MM.1S (cell line): Measurements from ENCODE around the gene XXYLT1.

Experiments
- DNase-seq: peaks from one replicate; pipeline ENCODE4 v3.0.0-alpha.2; 2015
- H2AFZ ChIP-seq: fragments of 300-600 bp; sonication (generic); 2 replicates; pipeline ENCODE4 v1.6.0; 2016; ENCODE audit warnings: antibody characterized with exemption, low read length
- H3F3A ChIP-seq: fragments of 300-600 bp; sonication (generic); 2 replicates; pipeline ENCODE4 v1.6.1; 2016; ENCODE audit warnings: mild to moderate bottlenecking, antibody characterized with exemption, low read length, moderate library complexity, mixed read lengths; ENCODE audit not compliant: insufficient read depth
- H3K27ac ChIP-seq: fragments of 300-600 bp; sonication (generic); 2 replicates; pipeline ENCODE4 v1.5.1; 2016; ENCODE audit warnings: mild to moderate bottlenecking, low read length
- H3K27me3 ChIP-seq: fragments of 300-600 bp; sonication (generic); replicated peaks from 2 replicates; pipeline ENCODE4 v1.6.0; 2016; ENCODE audit warnings: low read length; ENCODE audit not compliant: insufficient read depth
- H3K36me3 ChIP-seq: fragments of 300-600 bp; sonication (generic); replicated peaks from 2 replicates; pipeline ENCODE4 v1.6.1; 2016; ENCODE audit warnings: mild to moderate bottlenecking, low read length, mixed read lengths; ENCODE audit not compliant: insufficient read depth
- H3K4me1 ChIP-seq: fragments of 300-600 bp; sonication (generic); 2 replicates; pipeline ENCODE4 v1.6.1; 2016; ENCODE audit warnings: low read length, mixed read lengths
- H3K4me2 ChIP-seq: fragments of 300-600 bp; sonication (generic); 2 replicates; pipeline ENCODE4 v1.6.0; 2016; ENCODE audit warnings: low read depth, low read length
- H3K4me3 ChIP-seq: fragments of 300-600 bp; sonication (generic); 2 replicates; pipeline ENCODE4 v1.5.1; 2016; ENCODE audit warnings: low read length, mixed read lengths
- H3K79me2 ChIP-seq: fragments of 300-600 bp; sonication (generic); 2 replicates; pipeline ENCODE4 v1.6.1; 2016; ENCODE audit warnings: mixed run types, low read length, mixed read lengths
- H3K9ac ChIP-seq: fragments of 300-600 bp; sonication (generic); 2 replicates; pipeline ENCODE4 v1.6.1; 2016; ENCODE audit warnings: low read length, mixed read lengths
- H3K9me2 ChIP-seq: fragments of 300-600 bp; sonication (generic); replicated peaks from 2 replicates; pipeline ENCODE4 v1.6.1; 2016; ENCODE audit warnings: mild to moderate bottlenecking, low read length, mixed read lengths; ENCODE audit not compliant: insufficient read depth
- H3K9me3 ChIP-seq: fragments of 300-600 bp; sonication (generic); replicated peaks from 2 replicates; pipeline ENCODE4 v1.6.1; 2016; ENCODE audit warnings: mild to moderate bottlenecking, low read length, mixed read lengths; ENCODE audit not compliant: insufficient read depth
- H4K20me1 ChIP-seq: fragments of 300-600 bp; sonication (generic); 2 replicates; pipeline ENCODE4 v1.6.1; 2016; ENCODE audit warnings: mild to moderate bottlenecking, low read length, moderate library complexity, mixed read lengths; ENCODE audit not compliant: insufficient read depth
- CTCF ChIP-seq: fragments of 300-600 bp; sonication (generic); IDR thresholded peaks from 2 replicates; pipeline ENCODE4 v1.5.1; 2016; ENCODE audit warnings: antibody characterized with exemption, low read length, mixed read lengths
- EZH2 ChIP-seq: fragments of 300-600 bp; sonication (generic); optimal IDR thresholded peaks from 2 replicates; pipeline ENCODE3; 2017; ENCODE audit warnings: low read depth, mild to moderate bottlenecking, antibody characterized with exemption, low read length, mixed read lengths
- EZH2phosphoT487 ChIP-seq: fragments of 300-600 bp; sonication (generic); IDR thresholded peaks from 2 replicates; pipeline ENCODE4 v1.6.1; 2018; ENCODE audit warnings: antibody characterized with exemption, low read length

XXYLT1 gene

DNA sequence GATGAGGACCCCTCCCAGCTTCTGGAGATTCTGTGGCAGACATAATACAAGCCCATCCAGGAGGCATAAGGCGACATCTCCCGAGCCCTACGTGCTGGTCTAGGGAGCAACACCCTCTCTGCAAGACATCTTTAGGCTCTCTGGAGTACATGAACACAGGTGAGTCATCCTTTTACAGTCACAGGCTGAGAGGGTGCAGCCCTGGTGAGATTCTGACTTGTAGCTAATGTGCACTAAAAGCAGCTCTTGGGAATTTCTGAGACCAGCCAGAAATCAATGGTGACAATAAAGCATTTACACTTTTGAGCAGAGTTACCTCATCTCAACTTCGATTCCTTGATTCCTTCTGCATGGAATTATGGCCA, 131.1 kb downstream of the XXYLT1 start:
- Histone ChIP-seq H3K4me1 (peaks cover 5% of the 10 kb centered on the region), H2AFZ (no peak overlapping the region), H4K20me1 (no peaks in the 10 kb centered on the region), H3K9ac (no peak overlapping the region), H3F3A (peaks cover 4% of the 10 kb centered on the region; the same call in 1 of the 2 replicates), H3K27me3 (no peaks in the 10 kb centered on the region), H3K4me2 (no peak overlapping the region), H3K4me3 (no peak overlapping the region), H3K27ac (no peak overlapping the region), H3K79me2 (no peaks in the 10 kb centered on the region), H3K9me2 (no peaks in the 10 kb centered on the region), H3K36me3 (no peaks in the 10 kb centered on the region), H3K9me3 (no peaks in the 10 kb centered on the region)
- DNase-seq = no peak
- TF ChIP-seq EZH2 = no peak
- no peak for TF ChIP-seq CTCF
- TF ChIP-seq EZH2phosphoT487 = no peak

DNA sequence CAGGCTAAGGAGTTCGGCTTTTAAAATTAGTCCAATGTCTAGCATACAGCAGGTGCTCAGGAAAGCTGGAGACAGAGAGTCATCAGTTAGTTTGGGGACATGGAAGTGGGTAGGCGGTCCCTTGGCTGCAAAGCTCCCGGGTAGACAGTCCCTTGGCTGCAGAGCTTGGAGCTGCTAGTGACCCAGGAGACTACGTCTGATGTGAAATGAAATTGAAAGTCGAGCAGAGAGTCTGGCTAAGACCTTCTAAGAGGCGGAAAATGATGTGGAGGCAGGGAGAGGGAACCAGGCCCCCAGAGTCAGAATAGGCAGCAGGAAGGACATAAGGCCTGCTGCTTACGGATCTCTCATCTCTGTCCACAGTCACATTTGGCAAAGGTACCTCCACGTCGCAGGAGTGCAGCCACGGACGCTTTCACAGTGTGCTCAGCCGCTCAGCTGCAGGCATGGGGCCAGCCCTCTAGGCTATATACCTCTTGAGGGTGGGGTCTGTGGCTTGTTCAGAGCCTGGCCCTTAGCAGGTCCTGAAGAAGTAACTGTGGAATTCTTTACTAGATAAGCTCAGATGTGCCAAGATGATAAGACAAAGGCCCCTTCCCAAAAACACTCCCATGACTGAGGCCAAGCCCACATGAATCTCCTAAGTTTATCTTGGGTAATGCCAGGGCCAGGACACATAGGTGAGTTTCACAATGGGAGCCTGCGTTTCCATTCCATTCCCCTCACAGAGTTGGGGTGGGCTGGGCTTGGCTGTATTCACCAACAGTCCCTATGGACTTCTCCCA, 131.7 kb downstream of the XXYLT1 start:
- TF ChIP-seq EZH2phosphoT487 (no peak), EZH2 (no peak), CTCF (no peak)
- H3K4me1 ChIP-seq = no peaks in the 10 kb centered on the region; the same call in 1 of the 2 replicates
- no peaks in the 10 kb centered on the region for H4K20me1 ChIP-seq
- H2AFZ ChIP-seq = no peak overlapping the region
- H3K27me3 ChIP-seq = no peaks in the 10 kb centered on the region
- H3K27ac ChIP-seq = no peak overlapping the region
- H3F3A ChIP-seq = no peaks in the 10 kb centered on the region
- H3K9ac ChIP-seq = no peak overlapping the region
- H3K36me3 ChIP-seq = no peaks in the 10 kb centered on the region
- no peaks in the 10 kb centered on the region for H3K9me2 ChIP-seq
- no peaks in the 10 kb centered on the region for H3K9me3 ChIP-seq
- H3K4me3 ChIP-seq = no peak overlapping the region
- no peaks in the 10 kb centered on the region for H3K79me2 ChIP-seq
- DNase-seq = no peak
- no peak overlapping the region for H3K4me2 ChIP-seq

DNA sequence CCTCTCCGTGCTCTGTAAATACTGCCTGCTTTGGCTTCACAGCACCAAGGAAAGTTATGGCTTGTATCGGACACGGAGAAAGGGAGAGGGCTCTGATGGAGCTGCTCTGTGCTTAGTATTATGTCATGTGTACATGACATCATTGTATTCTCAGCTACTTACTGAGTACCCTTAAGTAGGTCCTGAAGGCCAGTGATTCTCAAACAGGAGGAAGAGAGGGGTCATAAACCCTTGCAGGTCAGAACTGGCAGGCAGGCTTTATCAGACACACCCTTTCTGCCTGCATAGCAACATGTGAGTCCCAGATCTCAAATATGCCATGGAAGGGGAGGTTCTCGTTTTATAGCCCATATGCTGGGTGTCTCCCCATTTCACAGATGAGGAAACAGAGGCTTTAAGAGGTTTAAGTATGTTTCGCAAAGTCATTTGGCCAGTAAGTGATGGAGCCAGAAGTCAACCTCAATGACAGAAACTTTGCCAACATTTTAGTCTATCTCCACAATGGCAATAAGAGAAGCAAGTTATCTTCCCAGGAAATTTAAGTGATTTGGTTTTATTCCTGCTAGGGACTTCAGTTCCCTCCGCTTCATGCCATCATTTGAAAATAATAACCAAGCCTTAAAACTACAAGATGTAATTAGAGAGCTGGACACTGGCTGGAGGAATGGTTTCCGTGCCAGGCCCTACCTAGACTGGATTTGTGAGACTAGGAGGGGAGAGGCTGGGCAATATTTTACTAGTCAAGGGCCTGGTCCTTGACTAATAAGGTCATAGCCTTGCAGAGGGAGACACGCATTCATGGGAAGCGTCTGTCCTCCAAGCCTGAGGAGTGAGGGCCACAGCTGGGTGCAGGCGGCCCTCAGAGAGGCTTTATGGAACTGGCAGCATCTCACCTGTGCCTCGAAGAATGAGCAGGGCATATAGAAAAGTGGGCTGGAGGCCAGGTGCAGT, 133.0 kb downstream of the XXYLT1 start:
- H3K4me1 ChIP-seq = no peaks in the 10 kb centered on the region
- H3K36me3 ChIP-seq = no peaks in the 10 kb centered on the region
- H3F3A ChIP-seq = no peaks in the 10 kb centered on the region
- no peaks in the 10 kb centered on the region for H4K20me1 ChIP-seq
- H3K9me2 ChIP-seq = no peaks in the 10 kb centered on the region
- TF ChIP-seq EZH2phosphoT487 (no peak), EZH2 (no peak), CTCF (no peak)
- H3K9me3 ChIP-seq = no peaks in the 10 kb centered on the region
- DNase-seq = no peak
- H3K27me3 ChIP-seq = no peaks in the 10 kb centered on the region
- H3K9ac ChIP-seq = no peak overlapping the region
- no peak overlapping the region for H3K4me3 ChIP-seq
- no peak overlapping the region for H3K27ac ChIP-seq
- no peak overlapping the region for H2AFZ ChIP-seq
- H3K79me2 ChIP-seq = no peaks in the 10 kb centered on the region
- H3K4me2 ChIP-seq = no peak overlapping the region
